Ascending aorta (tissue), 2 donors: ENCODE measurements around the gene FAM3B. TPM values are rescaled to one million over a fixed set of nuclear protein-coding genes. Genes with fewer than 3 reads are reported as not detected.

Experiments used
- DNase-seq, 2 donors: peaks; one replicate each; pipeline ENCODE4 v3.0.0-alpha.2; 2019; ENCODE audit warnings: low spot score in 2 of 2
- H3K27ac ChIP-seq, 2 donors: fragments of 200-600 bp; sonication (generic); one replicate each; pipeline ENCODE4 v1.5.1; 2016 to 2017; ENCODE audit warnings: mild to moderate bottlenecking in 1 of 2
- H3K27me3 ChIP-seq: fragments of 200-600 bp; sonication (generic); one replicate; pipeline ENCODE4 v1.5.1; 2017
- H3K36me3 ChIP-seq, 2 donors: fragments of 200-600 bp; sonication (generic); one replicate each; pipeline ENCODE4 v1.5.1; 2016
- H3K4me1 ChIP-seq, 2 donors: fragments of 200-600 bp; sonication (generic); one replicate each; pipeline ENCODE4 v1.5.1; 2016 to 2017; ENCODE audit warnings: mild to moderate bottlenecking in 1 of 2
- H3K4me3 ChIP-seq, 2 donors: fragments of 200-600 bp; sonication (generic); one replicate each; pipeline ENCODE4 v1.5.1; 2016 to 2017; ENCODE audit warnings: mild to moderate bottlenecking in 1 of 2
- H3K9me3 ChIP-seq, 2 donors: fragments of 200-600 bp; sonication (generic); one replicate each; pipeline ENCODE4 v1.5.1; 2016
- CTCF ChIP-seq, 3 experiments: fragments of 200-600 bp in 2 of 3; fragments of 450-650 bp in 1 of 3; sonication (generic) in 2 of 3; IDR thresholded peaks; one replicate each; pipeline ENCODE4 v1.5.1; 2016 to 2019; ENCODE audit warnings: antibody characterized with exemption in 3 of 3, mild to moderate bottlenecking in 1 of 3, moderate library complexity in 1 of 3
- intact Hi-C: fragments of 100-400 bp; cut with DNase I; formaldehyde crosslinking; loops from one replicate; pipeline ENCODE4 v1.15.1; 2023
- total RNA-seq: library from RNA; depleted of rRNA; stranded (reverse); fragments of >200 nt; gene quantifications from one replicate; pipeline ENCODE4 v1.1.0, GENCODE V29; 2016

FAM3B gene
- total RNA-seq, 1 donor from 2014 or later = not detected

DNA sequence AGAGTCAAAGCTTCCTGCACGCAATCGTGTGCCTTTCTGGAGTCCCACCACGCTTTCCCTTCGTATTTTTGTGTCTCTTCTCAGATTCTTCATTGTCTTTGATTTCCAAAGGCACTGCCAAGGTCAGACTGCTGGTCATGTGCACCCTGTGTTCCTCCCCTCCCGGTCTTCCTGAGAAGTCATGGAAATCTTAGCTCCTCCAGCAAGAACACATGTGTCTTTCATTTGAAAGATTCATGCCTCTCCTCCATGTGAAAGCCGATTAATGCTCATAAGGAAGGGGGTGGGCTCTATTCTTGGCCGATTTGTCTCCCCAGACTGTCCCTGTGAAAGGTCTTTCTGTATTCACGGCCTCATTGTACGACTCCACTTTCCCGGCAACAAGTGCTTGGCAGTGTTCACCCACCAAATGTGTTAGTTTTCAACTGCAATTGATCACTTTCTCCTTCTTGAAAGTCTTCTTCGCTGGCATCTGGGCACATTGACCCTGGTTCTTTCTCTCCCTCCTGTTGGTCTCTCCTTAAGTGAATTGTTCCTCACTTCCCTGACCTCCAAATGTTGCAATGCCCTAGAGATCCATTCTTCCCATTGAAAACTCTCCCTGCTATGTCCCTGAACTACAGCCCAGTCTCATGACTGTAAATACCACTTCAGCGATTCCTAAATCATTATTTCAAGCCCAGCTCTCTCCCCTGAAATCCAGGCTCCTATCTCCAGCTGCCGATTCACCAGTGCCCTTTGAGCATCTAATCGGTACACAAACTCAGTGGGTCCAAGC, 70.6 kb downstream of the FAM3B start:
- no peak for DNase-seq
- Histone ChIP-seq H3K4me1 (no peaks in the 10 kb centered on the region), H3K27ac (peak overlapping the region in 1 of 2 donors; percentile 24), H3K4me3 (no peak overlapping the region), H3K9me3 (no peaks in the 10 kb centered on the region), H3K27me3 (no peaks in the 10 kb centered on the region), H3K36me3 (no peaks in the 10 kb centered on the region)
- TF ChIP-seq CTCF (IDR thresholded peaks at IDR 0.05) = no peak
- intact Hi-C loops = no loop called here

- intact Hi-C loops = no loop called here
- no peak overlapping the region for H3K27ac ChIP-seq
- DNase-seq = no peak
- no peak for TF ChIP-seq CTCF (IDR thresholded peaks at IDR 0.05)
- H3K27me3 ChIP-seq = no peaks in the 10 kb centered on the region
- H3K4me3 ChIP-seq = no peak overlapping the region
- H3K4me1 ChIP-seq = no peaks in the 10 kb centered on the region
- H3K9me3 ChIP-seq = no peaks in the 10 kb centered on the region
- no peaks in the 10 kb centered on the region for H3K36me3 ChIP-seq
These were observed 71.2 kb downstream of the FAM3B start for GRCh38 chr21:41387824-41388223.

DNA sequence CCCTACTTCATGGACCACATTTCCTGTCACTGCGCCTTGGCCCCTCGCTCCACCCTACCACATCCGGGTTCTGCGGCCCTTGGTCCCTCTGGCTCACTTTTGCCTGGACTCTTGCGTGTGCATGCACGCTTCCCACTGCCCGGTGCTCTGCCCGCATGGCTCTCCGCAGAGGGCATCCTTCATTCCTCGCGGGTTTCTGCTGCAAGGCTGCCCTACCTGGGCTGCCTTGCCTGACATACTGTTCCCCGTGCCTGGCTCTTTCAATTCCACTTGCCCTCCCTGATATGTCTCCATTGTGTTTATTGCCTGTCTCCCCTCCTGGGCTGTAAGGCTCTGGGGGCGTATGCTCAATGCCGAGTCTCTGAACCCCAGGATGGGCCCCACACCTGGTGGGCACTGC, 71.7 kb downstream of the FAM3B start:
- intact Hi-C loops = no loop called here
- Histone ChIP-seq H3K9me3 (no peaks in the 10 kb centered on the region), H3K36me3 (no peaks in the 10 kb centered on the region), H3K27ac (no peak overlapping the region), H3K4me1 (no peaks in the 10 kb centered on the region), H3K4me3 (no peak overlapping the region), H3K27me3 (no peaks in the 10 kb centered on the region)
- no peak for TF ChIP-seq CTCF (IDR thresholded peaks at IDR 0.05)
- no peak for DNase-seq

DNA sequence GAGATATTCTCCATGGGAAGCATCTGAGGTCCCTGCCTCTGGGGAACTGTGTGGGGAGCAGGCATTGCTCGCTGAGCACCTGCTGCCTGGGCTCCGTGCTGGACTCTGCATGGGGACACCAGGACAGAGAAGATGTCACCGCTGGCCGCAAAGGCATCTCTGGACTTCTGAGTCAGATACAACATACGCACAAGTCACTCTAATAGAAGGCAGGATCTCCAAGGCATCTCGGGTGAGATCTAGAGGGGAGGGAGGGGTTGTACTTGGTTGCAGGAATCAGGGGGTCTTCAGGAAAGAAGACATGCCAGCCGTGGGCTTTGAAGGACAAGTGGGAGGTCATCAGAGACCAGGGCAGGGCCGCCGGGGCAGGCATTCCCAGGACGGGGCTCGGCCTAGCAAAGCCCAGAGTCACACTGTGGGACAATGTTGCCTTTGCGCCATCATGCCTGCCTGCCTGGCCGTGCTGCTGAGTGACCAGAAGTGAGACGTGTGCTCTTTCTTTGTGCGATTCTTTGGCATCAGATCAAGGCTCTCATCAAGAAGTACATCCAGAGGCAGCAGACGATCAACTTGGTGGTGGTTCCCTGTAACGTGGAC, 73.5 kb downstream of the FAM3B start:
- H3K27ac ChIP-seq = no peak overlapping the region
- no peak for DNase-seq
- H3K36me3 ChIP-seq = no peaks in the 10 kb centered on the region
- H3K4me3 ChIP-seq = no peak overlapping the region
- no peak for TF ChIP-seq CTCF (IDR thresholded peaks at IDR 0.05)
- H3K9me3 ChIP-seq = no peaks in the 10 kb centered on the region
- H3K4me1 ChIP-seq = no peaks in the 10 kb centered on the region
- intact Hi-C loops = no loop called here
- no peaks in the 10 kb centered on the region for H3K27me3 ChIP-seq

- Histone ChIP-seq H3K36me3 (no peaks in the 10 kb centered on the region), H3K4me3 (no peak overlapping the region), H3K27ac (no peak overlapping the region), H3K4me1 (no peaks in the 10 kb centered on the region), H3K27me3 (no peaks in the 10 kb centered on the region), H3K9me3 (no peaks in the 10 kb centered on the region)
- TF ChIP-seq CTCF (IDR thresholded peaks at IDR 0.05) = no peak
- DNase-seq = no peak
- intact Hi-C loops = no loop called here
These were observed 77.4 kb downstream of the FAM3B start for GRCh38 chr21:41393876-41394465.
